Esophagus squamous epithelium (tissue), 5 donors: Measurements from ENCODE around the gene RTP5. TPM values are rescaled to one million over a fixed set of nuclear protein-coding genes. Genes with fewer than 3 reads are reported as not detected.

ENCODE experiments used
- DNase-seq: peaks from one replicate; lab custom pipeline; 2025; lab: John Stamatoyannopoulos, UW
- H3K27ac ChIP-seq, 4 donors: fragments of 200-600 bp; sonication (generic); one replicate each; pipeline ENCODE4 v1.5.1; 2016 to 2019; ENCODE audit warnings: mild to moderate bottlenecking in 1 of 4
- H3K27me3 ChIP-seq, 4 donors: fragments of 200-600 bp; sonication (generic); 1 replicate in 3 of 4; 2 replicates in 1 of 4; pipeline versions ENCODE4 v1.5.1 to v1.6.0; 2017 to 2021; ENCODE audit warnings: antibody characterized with exemption in 1 of 4
- H3K36me3 ChIP-seq, 3 donors: fragments of 200-600 bp; sonication (generic); one replicate each; pipeline ENCODE4 v1.5.1; 2016 to 2019
- H3K4me1 ChIP-seq, 3 donors: fragments of 200-600 bp; sonication (generic); one replicate each; pipeline ENCODE4 v1.5.1; 2017 to 2019
- H3K4me3 ChIP-seq, 4 donors: fragments of 200-600 bp; sonication (generic); 1 replicate in 3 of 4; 2 replicates in 1 of 4; pipeline ENCODE4 v1.5.1; 2016 to 2019; ENCODE audit warnings: mild to moderate bottlenecking in 2 of 4, moderate library complexity in 1 of 4
- H3K9me3 ChIP-seq, 3 donors: fragments of 200-600 bp; sonication (generic); one replicate each; pipeline ENCODE4 v1.5.1; 2016 to 2019
- CTCF ChIP-seq, 6 experiments: fragments of 450-650 bp in 4 of 6; fragments of 200-600 bp in 2 of 6; sonication (generic) in 2 of 6; IDR thresholded peaks; one replicate each; pipeline ENCODE4 v1.5.1; 2016 to 2019; ENCODE audit warnings: antibody characterized with exemption in 6 of 6, mild to moderate bottlenecking in 4 of 6, moderate library complexity in 4 of 6
- POLR2A ChIP-seq, 4 donors: fragments of 450-650 bp; IDR thresholded peaks; one replicate each; pipeline ENCODE4 v1.6.1; 2017; ENCODE audit warnings: antibody characterized with exemption in 4 of 4, mild to moderate bottlenecking in 4 of 4, moderate library complexity in 3 of 4
- WGBS, 2 donors: methylation state at CpG; one replicate each; pipeline ENCODE4 v1.1.5; 2018; 5-methylcytosine and 5-hydroxymethylcytosine counted together
- intact Hi-C: fragments of 100-400 bp; cut with DNase I; formaldehyde crosslinking; loops from one replicate; pipeline ENCODE4 v1.15.0; 2022
- total RNA-seq, 4 donors: library from RNA; depleted of rRNA; stranded (reverse); fragments of >200 nt; gene quantifications; one replicate each; pipeline ENCODE4 v1.1.0, GENCODE V29; 2016
- donor health status: DM: yes; HTN: yes; CAD: no.

The RTP5 gene
- total RNA-seq, 4 donors from 2014 or later, result 0.12 to 0.19 TPM; not detected in 2

GRCh38 chr2:241842620-241843211 lies 26.8 kb upstream of the RTP5 start:
- peaks cover 6 to 30% (median 14%) of the 10 kb centered on the region in 3 donors for H3K4me1 ChIP-seq
- peak overlapping the region in 3 of 4 donors; percentile 27 to 64 (median 47) for H3K4me3 ChIP-seq
- H3K36me3 ChIP-seq, result no peaks in the 10 kb centered on the region
- peak overlapping the region in 3 of 4 donors; percentile 31 to 87 (median 79) for H3K27ac ChIP-seq
- TF ChIP-seq POLR2A (IDR thresholded peaks at IDR 0.05), result peak in 1 of 4 donors; percentile 10
- TF ChIP-seq CTCF (IDR thresholded peaks at IDR 0.05), result no peak
- peaks cover 0 to 17% (median 0%) of the 10 kb centered on the region in 4 donors for H3K27me3 ChIP-seq
- no peaks in the 10 kb centered on the region for H3K9me3 ChIP-seq
- intact Hi-C loops, result no loop called here
- no peak for DNase-seq
- WGBS, 2 donors, result 48 to 62% methylated on average over 18 to 20 of the region's 29 CpGs

- H3K27me3 ChIP-seq, result peaks cover 0 to 13% (median 0%) of the 10 kb centered on the region in 4 donors
- no peaks in the 10 kb centered on the region for H3K36me3 ChIP-seq
- peak overlapping the region; percentile 18 to 64 (median 37) for H3K4me3 ChIP-seq
- WGBS, 2 donors, result 59 to 69% methylated on average over 5 to 7 of the region's 52 CpGs
- TF ChIP-seq CTCF (IDR thresholded peaks at IDR 0.05) (no peak), POLR2A (IDR thresholded peaks at IDR 0.05) (no peak)
- peaks cover 6 to 30% (median 14%) of the 10 kb centered on the region in 3 donors for H3K4me1 ChIP-seq
- peak overlapping the region; percentile 31 to 87 (median 67) for H3K27ac ChIP-seq
- H3K9me3 ChIP-seq, result no peaks in the 10 kb centered on the region
- intact Hi-C loops, result no loop called here
- DNase-seq, result no peak
Observed at GRCh38 chr2:241843321-241844065, 26.0 kb upstream of the RTP5 start.

- intact Hi-C loops, result no loop called here
- Histone ChIP-seq H3K36me3 (no peaks in the 10 kb centered on the region), H3K27ac (peak overlapping the region; percentile 38 to 87 (median 67)), H3K4me1 (peaks cover 6 to 30% (median 14%) of the 10 kb centered on the region in 3 donors), H3K4me3 (peak overlapping the region; percentile 18 to 64 (median 37)), H3K27me3 (peaks cover 0 to 13% (median 0%) of the 10 kb centered on the region in 4 donors), H3K9me3 (no peaks in the 10 kb centered on the region)
- TF ChIP-seq POLR2A (IDR thresholded peaks at IDR 0.05), result no peak
- peak in 3 of 6 experiments; percentile 15 to 38 (median 28) for TF ChIP-seq CTCF (IDR thresholded peaks at IDR 0.05)
- DNase-seq, result no peak
- 0 to 14% methylated on average over 15 of the region's 65 CpGs for WGBS, 2 donors
Observed at GRCh38 chr2:241844066-241844728, 25.3 kb upstream of the RTP5 start.

GRCh38 chr2:241844831-241845578 lies 24.5 kb upstream of the RTP5 start:
- H3K36me3 ChIP-seq, result no peaks in the 10 kb centered on the region
- WGBS, 2 donors, result 70 to 84% methylated on average over 23 to 29 of the region's 37 CpGs
- no peaks in the 10 kb centered on the region for H3K9me3 ChIP-seq
- intact Hi-C loops, result no loop called here
- peak overlapping the region in 1 of 4 donors; percentile 79 for H3K27ac ChIP-seq
- peaks cover 0 to 13% (median 0%) of the 10 kb centered on the region in 4 donors for H3K27me3 ChIP-seq
- no peak for DNase-seq
- peak overlapping the region in 3 of 4 donors; percentile 27 to 64 (median 47) for H3K4me3 ChIP-seq
- H3K4me1 ChIP-seq, result peaks cover 6 to 30% (median 14%) of the 10 kb centered on the region in 3 donors
- TF ChIP-seq CTCF (IDR thresholded peaks at IDR 0.05) (no peak), POLR2A (IDR thresholded peaks at IDR 0.05) (no peak)
